Stimulated activated CD4-positive, alpha-beta T cell treated with anti-CD3 and anti-CD28 coated beads, Interleukin-1b, Interleukin-23, amount 100 ng/mL, for 4 hours (primary cell): ENCODE data around the gene HSD17B11.
"Not testable (repeated sequence)": the region's sequence is repeated elsewhere in the genome, so short reads cannot be mapped to it uniquely, and the experiment has no call there.

Source experiments
- DNase-seq, 2 donors: peaks; one replicate each; pipeline ENCODE4 v3.0.0-alpha.2; 2020; ENCODE audit warnings: low read depth in 2 of 2

HSD17B11 gene

DNA sequence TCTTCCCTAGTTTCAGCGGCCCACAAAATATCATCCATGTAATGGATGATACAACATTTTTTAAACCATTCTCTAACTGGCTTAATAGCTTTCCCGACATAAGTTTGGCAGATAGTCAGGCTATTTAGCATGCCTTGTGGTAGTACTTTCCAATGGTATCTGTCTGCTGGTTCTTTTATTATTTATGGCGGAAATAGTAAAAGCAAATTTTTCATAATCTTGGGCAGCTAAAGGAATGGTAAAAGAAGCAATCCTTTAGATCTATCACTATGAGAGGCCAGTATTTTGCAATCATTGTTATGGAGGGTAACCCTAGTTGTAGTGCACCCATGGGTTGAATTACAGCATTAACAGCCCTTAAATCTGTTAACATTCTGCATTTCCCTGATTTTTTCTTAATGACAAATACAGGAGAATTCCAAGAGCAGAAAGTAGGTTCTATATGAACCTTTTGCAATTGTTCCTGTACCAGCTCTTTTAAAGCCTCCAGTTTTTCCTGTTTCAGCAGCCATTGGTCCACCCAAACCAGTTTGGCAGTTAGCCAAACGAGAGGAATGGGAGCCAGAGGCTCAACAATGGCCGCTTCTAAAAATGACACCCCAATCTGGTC, 14.3 kb upstream of the HSD17B11 start:
- DNase-seq: no peak

DNA sequence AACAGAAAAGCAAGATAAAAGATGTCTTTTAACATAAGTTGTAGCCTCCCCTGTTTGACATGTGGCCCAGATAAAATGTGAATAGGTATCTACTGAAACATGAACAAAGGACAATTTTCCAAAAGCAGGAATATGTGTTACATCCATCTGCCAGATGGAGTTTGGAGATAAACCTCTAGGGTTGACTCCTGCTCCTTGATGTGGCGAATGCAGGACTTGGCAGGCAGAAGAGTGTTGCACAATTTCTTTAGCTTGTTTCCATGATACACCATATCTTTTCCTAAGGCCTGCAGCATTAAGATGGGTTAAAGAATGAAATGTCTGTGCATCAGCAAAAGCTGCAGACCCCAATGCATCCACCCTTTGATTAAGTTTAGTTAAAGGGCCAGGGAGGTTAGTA, 12.7 kb upstream of the HSD17B11 start:
- DNase-seq: not testable (repeated sequence)

DNA sequence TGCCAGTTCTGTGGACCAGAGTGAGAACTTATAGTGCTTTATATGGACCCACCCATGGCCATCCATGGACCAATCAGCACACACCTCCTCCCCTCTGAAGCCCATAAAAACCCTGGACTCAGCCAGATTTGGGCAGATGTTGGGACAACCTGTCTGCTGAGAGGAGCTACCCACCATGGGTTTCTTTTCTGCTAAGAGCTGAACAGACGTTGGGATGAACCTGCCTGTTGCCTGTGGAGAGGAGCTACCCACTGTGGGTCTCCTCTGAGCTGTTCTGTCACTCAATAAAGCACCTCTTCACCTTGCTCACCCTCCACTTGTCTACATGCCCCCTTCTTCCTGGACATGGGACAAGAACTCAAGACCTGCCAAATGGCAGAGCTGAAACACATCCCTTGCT, 9.0 kb upstream of the HSD17B11 start:
- DNase-seq: no peak

DNA sequence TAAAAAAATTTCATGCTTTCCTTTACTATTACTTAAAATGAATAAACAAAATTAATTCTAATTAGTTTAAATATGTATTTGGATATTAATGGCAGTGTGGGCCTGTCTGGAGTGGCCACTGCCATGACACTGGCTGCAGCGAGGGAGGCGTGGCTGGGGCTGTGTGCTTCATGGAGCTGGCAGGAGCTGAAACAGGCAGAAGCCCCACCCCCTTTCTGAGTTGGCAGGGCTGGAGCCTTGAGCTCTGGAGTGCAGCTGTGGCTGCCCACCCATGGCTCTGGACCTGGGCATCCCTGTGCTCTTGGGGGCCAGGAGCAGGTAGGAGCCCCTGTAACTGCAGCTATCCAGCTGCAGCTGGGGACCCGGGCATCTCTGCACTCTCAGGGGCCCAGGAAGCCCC, 8.2 kb upstream of the HSD17B11 start:
- no peak for DNase-seq

DNA sequence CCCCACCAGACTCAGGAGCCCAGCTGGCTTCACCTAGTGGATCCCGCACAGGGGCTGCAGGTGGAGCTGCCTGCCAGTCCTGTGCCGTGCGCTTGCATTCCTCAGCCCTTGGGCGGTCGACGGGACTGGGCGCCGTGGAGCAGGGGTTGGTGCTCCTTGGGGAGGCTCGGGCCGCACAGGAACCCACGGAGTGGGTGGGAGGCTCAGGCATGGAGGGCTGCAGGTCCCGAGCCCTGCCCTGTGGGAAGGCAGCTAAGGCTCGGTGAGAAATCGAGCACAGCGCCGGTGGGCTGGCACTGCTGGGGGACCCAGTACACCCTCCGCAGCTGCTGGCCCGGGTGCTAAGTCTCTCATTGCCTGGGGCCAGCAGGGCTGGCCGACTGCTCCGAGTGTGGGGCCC, 4.9 kb upstream of the HSD17B11 start:
- DNase-seq: not testable (repeated sequence)

DNA sequence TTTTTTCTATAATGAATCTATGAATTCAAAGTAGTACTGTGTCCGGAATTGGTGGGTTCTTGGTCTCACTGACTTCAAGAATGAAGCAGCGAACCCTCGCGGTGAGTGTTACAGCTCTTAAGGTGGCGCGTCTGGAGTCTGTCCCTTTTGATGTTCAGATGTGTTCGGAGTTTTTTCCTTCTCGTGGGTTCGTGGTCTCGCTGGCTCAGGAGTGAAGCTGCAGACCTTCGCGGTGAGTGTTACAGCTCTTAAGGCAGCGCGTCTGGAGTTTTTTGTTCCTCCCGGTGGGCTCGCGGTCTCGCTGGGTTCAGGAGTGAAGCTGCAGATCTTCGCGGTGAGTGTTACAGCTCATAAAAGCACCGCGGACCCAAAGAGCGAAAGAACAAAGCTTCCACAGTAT, 4.1 kb upstream of the HSD17B11 start:
- not testable (repeated sequence) for DNase-seq

DNA sequence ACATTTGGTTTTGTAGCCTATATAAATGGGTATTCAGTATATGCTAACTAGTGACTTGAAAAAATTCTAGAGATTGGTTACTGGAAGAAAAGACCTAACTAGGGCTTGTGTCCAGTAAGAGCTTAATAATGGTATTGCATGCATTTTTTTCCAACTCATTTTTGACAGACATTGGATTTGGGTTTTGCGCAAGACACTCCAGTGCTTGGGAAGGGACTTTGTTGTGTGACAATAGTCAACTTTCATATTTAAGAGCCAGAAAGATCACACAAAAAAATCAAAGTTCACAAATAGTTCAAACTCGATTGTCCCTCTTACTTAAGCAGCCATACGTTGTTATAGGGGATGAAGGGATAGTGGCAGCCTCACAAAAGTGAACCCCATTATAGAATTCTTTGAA, 1.2 kb upstream of the HSD17B11 start:
- DNase-seq: no peak

DNA sequence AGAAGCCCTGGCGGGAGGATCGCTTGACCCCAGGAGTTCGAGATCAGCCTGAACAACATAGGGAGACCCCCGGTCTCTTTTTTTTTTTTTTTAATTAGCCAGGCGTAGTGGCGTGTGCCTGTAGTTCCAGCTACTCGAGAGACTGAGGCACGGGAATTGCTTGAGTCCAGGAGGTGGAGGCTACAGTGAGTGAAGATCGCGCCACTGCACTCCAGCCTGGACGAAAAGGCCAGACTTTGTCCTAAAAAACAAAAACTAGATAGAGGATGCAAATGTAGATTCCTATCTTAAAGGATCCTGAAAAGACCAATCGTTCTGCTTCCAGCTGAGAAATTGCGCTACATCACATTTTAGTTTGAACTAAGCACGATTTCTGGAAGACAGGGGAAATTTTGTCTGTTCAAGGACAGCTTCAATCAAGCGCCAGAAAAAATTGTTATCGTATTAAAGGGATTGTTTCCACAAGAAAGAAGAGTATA, 627 bp upstream of the HSD17B11 start:
- no peak for DNase-seq

DNA sequence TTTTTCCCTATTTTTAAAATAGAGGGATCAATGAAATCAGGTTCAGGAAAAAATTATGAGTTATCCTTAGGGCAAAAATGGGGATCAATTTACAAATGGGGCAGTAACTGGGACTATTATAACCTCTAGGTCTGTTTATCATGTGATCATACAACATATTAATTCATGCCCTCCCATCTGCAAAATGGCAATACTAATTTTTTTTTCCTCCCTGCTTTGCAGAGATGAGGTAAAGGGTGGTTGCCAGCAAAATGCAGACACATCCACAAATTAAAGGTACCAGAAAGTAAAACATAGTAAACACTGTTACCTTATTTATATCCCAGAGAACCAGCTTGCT, 467 bp downstream of the HSD17B11 start:
- DNase-seq: no peak

DNA sequence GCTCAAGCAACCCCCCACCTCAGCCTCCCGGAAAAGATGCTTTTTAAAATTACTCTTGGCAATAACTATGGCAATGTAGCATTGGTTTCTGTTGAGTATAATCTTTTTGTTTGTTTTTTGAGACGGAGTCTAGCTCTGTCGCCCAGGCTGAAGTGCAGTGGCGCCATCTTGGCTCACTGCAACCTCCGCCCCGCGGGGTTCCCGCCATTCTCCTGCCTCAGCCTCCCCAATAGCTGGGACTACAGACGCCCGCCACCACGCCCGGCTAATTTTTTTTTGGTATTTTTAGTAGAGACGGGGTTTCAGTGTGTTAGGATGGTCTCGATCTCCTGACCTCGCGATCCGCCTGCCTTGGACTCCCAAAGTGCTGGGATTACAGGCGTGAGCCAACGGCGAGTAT, 933 bp downstream of the HSD17B11 start:
- not testable (repeated sequence) for DNase-seq

DNA sequence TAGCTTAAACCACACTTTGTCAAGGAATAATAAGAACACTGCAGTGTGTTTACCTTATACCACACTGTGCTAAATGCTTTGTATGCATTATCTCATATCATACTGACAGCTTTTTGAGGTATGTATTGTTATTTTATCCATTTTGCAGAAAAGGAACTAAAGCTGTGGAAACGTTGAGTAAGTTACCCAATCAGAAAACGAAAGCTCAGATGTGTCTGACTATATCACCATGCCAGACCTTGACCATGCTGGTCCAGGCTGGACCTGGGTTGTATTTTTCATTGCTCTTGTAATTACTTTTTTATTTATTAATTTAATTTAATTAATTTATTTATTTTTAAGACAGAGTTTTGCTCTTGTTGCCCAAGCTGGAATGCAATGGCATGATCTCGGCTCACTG, 2.1 kb downstream of the HSD17B11 start:
- no peak for DNase-seq

DNA sequence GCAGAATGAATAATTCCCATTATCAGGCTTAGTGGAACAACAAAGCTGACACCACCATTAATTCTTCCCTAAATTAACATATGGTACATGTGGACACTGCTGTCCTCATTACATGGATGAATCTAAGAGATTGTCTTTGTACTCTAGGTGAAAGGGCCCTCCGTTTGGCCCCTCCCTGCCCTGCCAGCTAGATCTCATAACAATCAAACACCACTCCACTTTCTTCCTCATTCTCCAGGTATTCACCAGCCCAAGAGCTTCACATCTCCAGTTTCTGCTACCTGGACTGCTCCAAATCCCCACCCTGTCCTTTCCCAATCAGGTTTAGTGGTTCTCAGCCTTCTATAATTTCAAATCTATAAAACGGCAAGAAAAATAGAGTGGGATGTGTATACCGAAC, 3.8 kb downstream of the HSD17B11 start:
- DNase-seq: no peak

DNA sequence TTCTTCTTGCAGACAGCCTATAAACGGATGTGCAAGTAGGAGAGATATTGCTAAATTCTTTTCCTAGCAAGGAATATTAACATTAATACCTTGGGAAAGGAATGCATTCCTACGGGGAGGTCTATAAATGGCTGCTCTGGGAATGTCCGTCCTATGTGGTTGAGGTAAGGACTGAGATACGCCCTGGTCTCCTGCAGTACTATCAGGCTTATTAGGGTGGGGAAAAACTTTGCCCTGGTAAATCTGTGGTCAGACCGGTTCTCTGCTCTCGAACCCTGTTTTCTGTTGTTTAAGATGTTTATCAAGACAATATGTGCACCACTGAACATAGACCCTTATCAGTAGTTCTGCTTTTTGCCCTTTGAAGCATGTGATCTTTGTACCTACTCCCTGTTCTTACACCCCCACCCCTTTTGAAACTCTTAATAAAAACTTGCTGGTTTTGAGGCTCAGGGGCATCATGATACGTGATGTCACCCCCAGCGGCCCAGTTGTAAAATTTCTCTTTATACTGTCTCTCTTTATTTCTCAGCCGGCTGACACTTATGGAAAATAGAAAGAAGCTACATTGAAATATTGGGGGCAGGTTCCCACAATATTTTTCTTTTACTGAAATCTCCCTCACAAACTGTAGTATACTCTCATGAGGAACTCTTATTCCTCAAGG, 6.4 kb downstream of the HSD17B11 start:
- DNase-seq: not testable (repeated sequence)

DNA sequence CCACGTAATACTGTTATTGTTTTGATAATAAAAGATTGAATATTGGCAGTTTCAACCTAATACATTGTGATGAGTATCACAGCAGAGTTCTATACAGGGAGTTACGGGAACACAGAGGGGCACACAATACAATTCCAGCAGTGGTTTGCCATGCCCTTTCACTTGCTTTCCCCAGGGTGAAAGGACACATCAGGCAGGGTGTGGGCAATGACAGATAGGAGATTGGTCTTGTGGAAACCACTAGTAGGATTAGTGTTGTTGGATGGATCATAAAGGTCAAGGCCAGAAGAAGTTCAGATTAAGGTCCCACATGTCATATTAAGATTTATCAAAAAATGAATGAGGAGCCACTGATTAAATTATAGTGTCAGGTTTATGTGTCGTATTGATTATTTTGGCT, 8.1 kb downstream of the HSD17B11 start:
- DNase-seq: no peak

DNA sequence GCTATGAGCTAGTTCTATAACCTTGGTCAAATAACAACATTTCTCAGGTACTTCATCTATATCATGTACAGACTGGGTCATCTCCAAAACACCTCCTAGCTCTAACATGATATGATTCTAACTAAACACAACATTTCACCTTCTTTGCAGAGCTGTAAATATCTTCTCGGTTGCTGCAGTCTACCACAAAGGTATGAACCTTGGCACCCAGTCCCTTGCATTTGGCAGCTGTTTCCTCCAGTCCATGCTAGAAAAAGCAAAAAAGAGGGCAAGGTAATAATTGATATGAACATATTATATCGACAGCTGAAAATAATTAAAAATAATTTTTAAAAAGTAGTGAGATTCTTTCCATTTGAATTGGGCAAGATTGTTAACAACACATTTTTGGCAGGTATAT, 8.9 kb downstream of the HSD17B11 start:
- DNase-seq: no peak

DNA sequence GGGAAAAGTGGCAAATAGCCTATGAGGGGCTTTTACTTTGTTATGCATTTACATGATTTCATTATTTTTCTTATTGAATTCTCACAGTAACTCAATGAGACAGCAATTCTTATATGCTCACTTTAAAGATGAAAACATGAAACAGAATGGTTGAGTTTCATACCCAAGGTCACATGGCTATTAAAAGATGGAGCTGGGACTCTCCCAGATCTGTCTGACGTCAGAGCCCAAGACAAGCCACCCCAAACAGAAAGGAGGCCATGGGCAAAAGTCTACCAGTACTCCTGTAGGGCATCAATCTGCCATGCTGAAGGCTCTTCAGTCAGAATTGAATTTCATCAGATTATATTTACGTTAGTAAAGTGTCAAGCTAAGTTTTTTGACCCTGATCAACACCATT, 13.2 kb downstream of the HSD17B11 start:
- no peak for DNase-seq

DNA sequence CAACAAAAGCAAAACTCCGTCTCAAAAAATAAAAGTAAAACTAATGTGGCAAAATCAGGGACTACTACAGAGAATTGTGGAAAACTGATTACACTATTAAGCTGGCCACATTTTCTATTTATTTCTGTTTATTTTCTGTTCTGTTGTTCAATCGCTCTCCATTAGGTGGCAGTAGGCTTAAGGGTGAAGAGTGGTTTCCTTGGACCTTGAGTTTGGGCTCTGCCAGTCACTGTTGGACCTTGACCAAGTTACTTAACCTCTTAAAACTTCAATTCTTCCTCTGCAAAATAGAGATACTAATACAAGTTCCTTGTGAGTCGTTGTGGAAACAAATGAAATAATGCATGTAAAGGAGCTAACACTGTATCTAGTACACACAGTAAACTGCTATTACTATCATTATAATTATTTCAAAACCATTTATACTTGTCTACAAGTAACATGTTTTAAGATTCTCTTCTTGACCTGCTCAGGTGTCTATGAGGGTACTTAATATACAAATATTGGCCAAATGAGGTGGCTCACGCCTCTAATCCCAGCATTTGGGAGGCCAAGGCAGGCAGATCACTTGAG, 15.2 kb downstream of the HSD17B11 start:
- DNase-seq: no peak

DNA sequence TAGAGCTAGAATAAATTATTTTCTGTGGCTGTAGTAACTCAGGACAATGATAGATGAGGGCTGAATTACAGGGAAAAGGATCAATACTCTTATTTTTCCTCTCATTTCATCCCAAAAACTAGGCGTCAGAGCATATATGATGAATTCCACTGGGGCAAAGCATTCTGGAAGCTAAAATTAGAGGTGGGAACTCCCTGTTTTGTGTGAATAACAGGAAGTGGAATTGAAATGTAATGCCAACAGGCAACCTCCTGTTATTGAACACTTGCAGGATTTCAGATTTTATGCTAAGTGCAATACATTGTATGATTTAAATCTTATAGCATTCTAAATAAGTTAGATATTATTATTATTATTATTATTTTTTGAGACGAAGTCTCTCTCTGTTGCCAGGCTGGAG, 20.9 kb downstream of the HSD17B11 start:
- DNase-seq: no peak

DNA sequence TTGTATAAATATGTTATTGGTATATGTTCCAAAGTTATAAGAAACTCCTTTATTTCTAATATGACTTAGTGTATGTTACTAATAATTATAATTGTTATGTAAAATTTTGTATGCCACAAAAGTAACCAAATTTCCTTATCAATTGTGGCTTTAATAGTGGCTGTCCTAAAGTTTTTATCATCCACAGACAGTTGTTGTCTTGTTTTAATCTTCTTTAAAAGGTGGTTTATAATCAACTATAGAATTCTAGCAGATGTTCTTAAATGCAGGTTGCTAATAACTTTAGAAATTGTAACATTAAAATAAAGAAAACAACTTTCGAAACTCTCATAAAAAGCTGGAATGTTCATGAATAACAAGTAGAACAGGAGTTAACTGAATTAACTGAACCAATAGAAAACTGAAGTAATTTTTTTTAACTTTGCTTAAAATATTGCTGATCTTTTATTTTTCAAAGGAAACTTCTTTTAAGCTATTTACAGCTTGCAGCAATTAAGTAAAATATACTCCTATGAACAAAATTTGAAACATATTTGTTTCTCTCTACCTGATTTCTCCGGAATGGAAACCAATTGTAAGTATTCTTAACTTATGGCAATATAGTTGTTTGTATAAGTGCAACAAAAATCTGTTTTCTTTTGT, 24.3 kb downstream of the HSD17B11 start:
- DNase-seq: no peak

DNA sequence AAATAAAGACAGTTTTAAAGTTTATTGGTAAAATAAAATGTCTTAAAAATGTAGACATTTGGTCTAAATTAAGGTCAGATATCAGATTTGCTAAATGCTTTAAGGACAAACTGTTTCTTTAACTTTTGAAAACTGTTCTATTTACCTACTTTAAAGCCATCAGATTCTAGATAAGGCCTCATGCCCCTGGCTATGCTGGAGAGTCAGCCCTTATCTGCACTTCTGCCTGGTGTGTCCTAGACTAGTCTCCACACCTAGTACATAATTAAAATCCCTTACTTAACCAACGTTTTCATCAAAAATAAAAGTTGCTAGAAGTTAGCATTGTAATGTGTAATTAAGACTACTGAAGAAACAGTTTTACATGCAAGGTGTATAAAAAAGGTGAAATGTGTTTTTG, 25.6 kb downstream of the HSD17B11 start:
- DNase-seq: no peak

DNA sequence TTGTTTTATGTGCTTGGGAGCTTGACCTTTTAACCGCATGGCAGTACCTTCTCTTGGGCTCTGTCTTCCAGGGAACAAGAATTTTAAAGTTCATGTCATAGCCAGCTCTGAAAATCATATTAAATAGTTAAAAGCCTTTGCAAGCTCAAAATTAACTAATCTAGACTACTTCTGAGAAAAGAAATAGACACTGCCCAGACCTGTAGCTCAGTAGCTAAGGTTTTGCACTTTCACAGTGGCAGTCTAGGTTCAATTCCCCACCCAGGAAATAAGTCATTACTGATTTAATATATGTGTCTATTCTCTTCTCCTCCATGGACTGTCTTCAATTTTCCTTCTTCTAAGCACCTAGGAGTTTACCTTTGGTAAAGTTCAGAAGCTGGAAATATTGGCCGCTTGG, 27.4 kb downstream of the HSD17B11 start:
- no peak for DNase-seq

DNA sequence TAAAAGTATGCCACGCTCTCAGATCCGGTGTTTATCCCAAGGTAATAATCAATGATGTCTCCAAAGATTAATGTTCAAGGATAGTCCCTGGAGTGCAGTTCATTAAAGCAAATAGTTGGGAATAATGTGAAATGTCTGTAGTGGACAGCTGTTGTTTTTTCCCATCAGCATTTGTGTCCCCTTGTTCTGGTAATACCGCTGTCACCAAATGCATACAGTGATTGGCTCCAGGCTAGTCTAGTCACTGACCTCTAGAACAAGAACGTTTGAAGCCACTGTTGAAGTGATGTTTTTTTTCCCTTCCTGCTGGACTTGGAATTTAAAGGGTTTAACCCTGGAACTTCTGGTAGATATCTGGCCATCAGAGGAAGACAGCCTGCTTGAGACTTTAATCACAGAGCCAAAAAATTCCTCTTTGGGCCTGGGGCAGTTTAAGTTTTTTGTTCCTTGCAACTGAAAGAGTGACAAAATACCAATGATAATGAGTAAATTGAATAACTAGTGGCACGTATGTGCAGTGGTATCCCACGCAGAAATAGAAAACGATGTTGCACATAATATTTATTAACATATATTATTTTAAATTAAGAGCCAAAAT, 30.6 kb downstream of the HSD17B11 start:
- no peak for DNase-seq

DNA sequence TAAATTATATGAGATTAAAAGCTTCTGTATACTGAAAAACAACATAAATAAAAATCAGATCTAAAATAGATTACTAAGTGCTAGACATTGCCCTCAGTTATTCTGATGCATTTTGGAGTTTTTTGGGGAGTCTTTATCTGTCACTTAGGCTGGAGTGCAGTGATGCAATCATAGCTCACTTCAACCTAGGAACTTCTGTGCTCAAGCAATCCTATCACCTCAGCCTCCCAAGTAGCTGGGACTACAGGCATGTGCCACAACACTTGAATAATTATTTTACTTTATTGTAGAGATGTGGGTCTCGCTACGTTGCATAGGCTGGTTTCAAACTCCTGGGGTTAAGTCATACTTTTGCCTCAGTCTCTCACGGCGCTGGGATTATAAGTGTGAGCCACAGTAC, 31.7 kb downstream of the HSD17B11 start:
- DNase-seq: no peak
